Measurements from ENCODE around the gene ATP23.

ATP23 gene

GRCh38 chr12:57958061-57958657, 16.8 kb downstream of the ATP23 start:
- TF ChIP-seq CTCF (IDR thresholded peaks at IDR 0.05): no peak

- no peak for TF ChIP-seq CTCF (IDR thresholded peaks at IDR 0.05)
These were observed 23.1 kb downstream of the ATP23 start for GRCh38 chr12:57964421-57964820.

GRCh38 chr12:57965766-57966165, 24.4 kb downstream of the ATP23 start:
- TF ChIP-seq CTCF (IDR thresholded peaks at IDR 0.05): no peak

- no peak for TF ChIP-seq CTCF (IDR thresholded peaks at IDR 0.05)
These were observed 25.2 kb downstream of the ATP23 start for GRCh38 chr12:57966536-57966935.

GRCh38 chr12:57983146-57983857, 41.9 kb downstream of the ATP23 start:
- peak; percentile 80 for TF ChIP-seq CTCF (IDR thresholded peaks at IDR 0.05)

GRCh38 chr12:57983858-57984505, 42.6 kb downstream of the ATP23 start:
- no peak for TF ChIP-seq CTCF (IDR thresholded peaks at IDR 0.05)

GRCh38 chr12:57984629-57985151, 43.3 kb downstream of the ATP23 start:
- TF ChIP-seq CTCF (IDR thresholded peaks at IDR 0.05): no peak

Data from LNCAP (cell line).